HepG2 (cell line): ENCODE results near the gene STIP1. TPM values are rescaled to one million over a fixed set of nuclear protein-coding genes. Genes with fewer than 3 reads are reported as not detected.

Source experiments
- ASH2L ChIP-seq: fragments of 300-600, 200-600 bp; sonication (generic); IDR thresholded peaks from 2 replicates; pipeline ENCODE4 v1.7.0; 2017; ENCODE audit warnings: low read depth, mild to moderate bottlenecking, moderate library complexity, mixed read lengths, low read length; ENCODE audit not compliant: insufficient read length
- ATRX ChIP-seq: sonication (generic); formaldehyde crosslinking; IDR thresholded peaks from 2 replicates; pipeline ENCODE4 v1.4.0; 2020; ENCODE audit warnings: missing genetic modification reagents, borderline replicate concordance
- CHD4 ChIP-seq: fragments of 200-600 bp; sonication (generic); IDR thresholded peaks from 2 replicates; pipeline ENCODE4 v1.7.0; 2017; ENCODE audit warnings: mild to moderate bottlenecking, low read length, borderline replicate concordance
- EHMT2 ChIP-seq: fragments of 200-600 bp; sonication (generic); IDR thresholded peaks from 2 replicates; pipeline ENCODE4 v1.7.0; 2017; ENCODE audit warnings: antibody characterized with exemption, low read depth, low read length, borderline replicate concordance
- KDM3A ChIP-seq: IDR thresholded peaks from 2 replicates; pipeline ENCODE4 v1.6.1; 2018; ENCODE audit warnings: low read depth, missing compliant biosample characterization
- MAFK ChIP-seq, 2 experiments: IDR thresholded peaks in 1 of 2; conservative IDR thresholded peaks in 1 of 2; 2 replicates each; pipeline ENCODE4 v1.6.1; 2011; ENCODE audit warnings: improper control_type of control experiment in 2 of 2, low read length in 2 of 2
- MED8 ChIP-seq: sonication (generic); formaldehyde crosslinking; IDR thresholded peaks from 2 replicates; pipeline ENCODE4 v1.8.1; 2023; ENCODE audit warnings: mild to moderate bottlenecking, missing genetic modification reagents; ENCODE audit not compliant: insufficient replicate concordance
- NCOA2 ChIP-seq: sonication (generic); formaldehyde crosslinking; IDR thresholded peaks from 2 replicates; pipeline ENCODE4 v1.8.0; 2022; ENCODE audit warnings: inconsistent platforms
- POGZ ChIP-seq: sonication (generic); formaldehyde crosslinking; IDR thresholded peaks from 2 replicates; pipeline ENCODE4 v1.4.0; 2020; ENCODE audit warnings: mild to moderate bottlenecking, missing genetic modification reagents
- SAP130 ChIP-seq: IDR thresholded peaks from 2 replicates; pipeline ENCODE4 v1.6.1; 2016; ENCODE audit warnings: low read depth
- STAT5B ChIP-seq: sonication (generic); formaldehyde crosslinking; IDR thresholded peaks from 2 replicates; pipeline ENCODE4 v1.4.0; 2020; ENCODE audit warnings: missing genetic modification reagents
- XRCC5 ChIP-seq: fragments of 200-400 bp; formaldehyde crosslinking; optimal IDR thresholded peaks from 2 replicates; pipeline ENCODE3; 2017; ENCODE audit warnings: mild to moderate bottlenecking, low read length
- YEATS4 ChIP-seq: sonication (generic); formaldehyde crosslinking; IDR thresholded peaks from 2 replicates; pipeline ENCODE4 v1.4.0; 2020; ENCODE audit warnings: missing genetic modification reagents, borderline replicate concordance
- ZNF34 ChIP-seq: sonication (generic); formaldehyde crosslinking; IDR thresholded peaks from 2 replicates; pipeline ENCODE4 v1.4.0; 2020; ENCODE audit warnings: mild to moderate bottlenecking, missing genetic modification reagents, borderline replicate concordance
- ZNF614 ChIP-seq: IDR thresholded peaks from 2 replicates; pipeline ENCODE4 v1.6.1; 2018; ENCODE audit warnings: missing biosample characterization, missing genetic modification reagents, inconsistent platforms, borderline replicate concordance
- polyA plus RNA-seq, 8 experiments: library from polyadenylated mRNA; depleted of rRNA in 3 of 8; stranded (reverse) in 7 of 8; unstranded in 1 of 8; fragments of >200 nt; fragmentation: Illumina TruSeq in 4 of 8; extraction: Trizol in 4 of 8; gene quantifications; 2 replicates each; pipeline versions ENCODE4 v1.2.1 to v1.2.3, GENCODE V29; 2011 to 2016; ENCODE audit warnings: low read depth in 4 of 8, missing spikeins in 1 of 8, mixed read lengths in 1 of 8; ENCODE audit not compliant: insufficient read depth in 1 of 8
- total RNA-seq, 5 experiments: library from RNA; depleted of rRNA; stranded (reverse); fragments of >200 nt; fragmentation: Illumina TruSeq; extraction: Trizol; gene quantifications; 2 replicates each; pipeline ENCODE4 v1.2.3, GENCODE V29; 2016; ENCODE audit warnings: low read depth in 1 of 5
- TF ChIP-seq, protein P1 (sequence below): sonication (generic); formaldehyde crosslinking; conservative IDR thresholded peaks from 2 replicates; pipeline ENCODE4 v1.4.0; 2020; ENCODE audit warnings: missing genetic modification reagents
- TF ChIP-seq, protein P2 (sequence below): sonication (generic); formaldehyde crosslinking; conservative IDR thresholded peaks from 2 replicates; pipeline ENCODE4 v1.4.0; 2020; ENCODE audit warnings: missing genetic modification reagents
- TF ChIP-seq, protein P3 (sequence below): sonication (generic); formaldehyde crosslinking; IDR thresholded peaks from 2 replicates; pipeline ENCODE4 v1.5.0; 2020; ENCODE audit warnings: missing genetic modification reagents
- TF ChIP-seq, protein P4 (sequence below): sonication (generic); formaldehyde crosslinking; IDR thresholded peaks from 2 replicates; pipeline ENCODE4 v1.4.0; 2020; ENCODE audit warnings: missing genetic modification reagents

STIP1 gene
- total and polyA plus RNA-seq, 2 of the 13 experiments (the other 11 are each of a cell fraction or from before 2014, with no cell fraction given), result 81.1 to 217 TPM

DNA sequence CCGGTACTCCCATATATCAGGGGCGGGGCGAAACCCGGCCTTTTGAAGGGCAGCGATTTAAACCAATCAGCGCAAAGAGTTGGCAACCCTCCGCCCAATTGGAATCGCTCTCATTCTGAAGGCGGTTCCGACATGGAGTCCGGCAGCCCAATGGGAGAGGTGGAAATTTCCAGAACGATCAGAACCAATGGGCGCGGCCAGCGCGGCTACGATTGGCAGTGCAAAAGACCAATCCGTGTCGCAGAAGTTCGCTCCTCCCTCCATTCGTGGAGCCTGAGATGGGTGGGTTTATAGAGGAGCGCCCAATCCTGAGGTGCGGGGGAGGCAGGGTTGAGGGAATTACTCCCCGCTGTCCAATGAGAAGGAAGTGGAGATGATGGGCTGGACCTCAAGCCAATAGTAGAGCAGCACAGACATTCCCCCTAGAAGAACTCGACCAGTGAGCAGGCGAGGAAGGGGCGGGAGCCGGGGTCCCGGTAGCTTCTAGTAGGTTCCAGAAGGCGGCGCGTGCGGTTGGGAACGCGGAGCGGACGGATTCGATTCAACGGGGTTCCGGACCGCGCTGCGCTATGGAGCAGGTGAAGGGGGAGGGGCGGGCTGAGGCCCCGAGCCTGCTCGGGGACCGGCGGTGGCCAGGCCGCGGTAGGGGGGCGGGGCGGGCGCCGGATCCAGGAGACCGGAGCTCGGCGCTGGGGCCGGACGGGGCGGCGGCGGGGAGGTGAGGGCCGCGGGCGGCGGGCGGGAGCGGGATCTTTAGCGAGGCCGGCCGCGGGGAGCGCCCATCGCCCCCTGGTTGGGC is at the start of gene STIP1 (continued):
- TF ChIP-seq, protein P1, sequence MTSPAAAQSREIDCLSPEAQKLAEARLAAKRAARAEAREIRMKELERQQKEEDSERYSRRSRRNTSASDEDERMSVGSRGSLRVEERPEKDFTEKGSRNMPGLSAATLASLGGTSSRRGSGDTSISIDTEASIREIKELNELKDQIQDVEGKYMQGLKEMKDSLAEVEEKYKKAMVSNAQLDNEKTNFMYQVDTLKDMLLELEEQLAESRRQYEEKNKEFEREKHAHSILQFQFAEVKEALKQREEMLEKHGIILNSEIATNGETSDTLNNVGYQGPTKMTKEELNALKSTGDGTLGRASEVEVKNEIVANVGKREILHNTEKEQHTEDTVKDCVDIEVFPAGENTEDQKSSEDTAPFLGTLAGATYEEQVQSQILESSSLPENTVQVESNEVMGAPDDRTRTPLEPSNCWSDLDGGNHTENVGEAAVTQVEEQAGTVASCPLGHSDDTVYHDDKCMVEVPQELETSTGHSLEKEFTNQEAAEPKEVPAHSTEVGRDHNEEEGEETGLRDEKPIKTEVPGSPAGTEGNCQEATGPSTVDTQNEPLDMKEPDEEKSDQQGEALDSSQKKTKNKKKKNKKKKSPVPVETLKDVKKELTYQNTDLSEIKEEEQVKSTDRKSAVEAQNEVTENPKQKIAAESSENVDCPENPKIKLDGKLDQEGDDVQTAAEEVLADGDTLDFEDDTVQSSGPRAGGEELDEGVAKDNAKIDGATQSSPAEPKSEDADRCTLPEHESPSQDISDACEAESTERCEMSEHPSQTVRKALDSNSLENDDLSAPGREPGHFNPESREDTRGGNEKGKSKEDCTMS (CRISPR knock-in tag), result no peak
- no peak for TF ChIP-seq MED8 (CRISPR knock-in tag)
- peak; percentile 56; the same call in 1 of the 2 replicates for TF ChIP-seq NCOA2 (CRISPR knock-in tag)
- TF ChIP-seq, protein P2, sequence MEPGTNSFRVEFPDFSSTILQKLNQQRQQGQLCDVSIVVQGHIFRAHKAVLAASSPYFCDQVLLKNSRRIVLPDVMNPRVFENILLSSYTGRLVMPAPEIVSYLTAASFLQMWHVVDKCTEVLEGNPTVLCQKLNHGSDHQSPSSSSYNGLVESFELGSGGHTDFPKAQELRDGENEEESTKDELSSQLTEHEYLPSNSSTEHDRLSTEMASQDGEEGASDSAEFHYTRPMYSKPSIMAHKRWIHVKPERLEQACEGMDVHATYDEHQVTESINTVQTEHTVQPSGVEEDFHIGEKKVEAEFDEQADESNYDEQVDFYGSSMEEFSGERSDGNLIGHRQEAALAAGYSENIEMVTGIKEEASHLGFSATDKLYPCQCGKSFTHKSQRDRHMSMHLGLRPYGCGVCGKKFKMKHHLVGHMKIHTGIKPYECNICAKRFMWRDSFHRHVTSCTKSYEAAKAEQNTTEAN (CRISPR knock-in tag), result no peak
- no peak for TF ChIP-seq MAFK (conservative IDR thresholded peaks at IDR 0.05 in 1 of 2, IDR thresholded peaks at IDR 0.05 in 1 of 2; ENCODE audit: low read length in 2 of 2)
- TF ChIP-seq ZNF614 (CRISPR knock-in tag), result no peak; the same call in 1 of the 2 replicates
- TF ChIP-seq YEATS4 (CRISPR knock-in tag), result no peak
- TF ChIP-seq CHD4, result no peak
- TF ChIP-seq SAP130 (CRISPR knock-in tag), result peak; percentile 57
- TF ChIP-seq EHMT2, result no peak
- 0 out of 2 replicates have a peak, but pooled peaks have one; percentile 71 for TF ChIP-seq STAT5B (CRISPR knock-in tag)
- TF ChIP-seq, protein P3, sequence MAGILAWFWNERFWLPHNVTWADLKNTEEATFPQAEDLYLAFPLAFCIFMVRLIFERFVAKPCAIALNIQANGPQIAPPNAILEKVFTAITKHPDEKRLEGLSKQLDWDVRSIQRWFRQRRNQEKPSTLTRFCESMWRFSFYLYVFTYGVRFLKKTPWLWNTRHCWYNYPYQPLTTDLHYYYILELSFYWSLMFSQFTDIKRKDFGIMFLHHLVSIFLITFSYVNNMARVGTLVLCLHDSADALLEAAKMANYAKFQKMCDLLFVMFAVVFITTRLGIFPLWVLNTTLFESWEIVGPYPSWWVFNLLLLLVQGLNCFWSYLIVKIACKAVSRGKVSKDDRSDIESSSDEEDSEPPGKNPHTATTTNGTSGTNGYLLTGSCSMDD, result no peak
- no peak for TF ChIP-seq POGZ (CRISPR knock-in tag)
- 0 out of 2 replicates have a peak, but pooled peaks have one; percentile 23 for TF ChIP-seq ZNF34 (CRISPR knock-in tag)
- TF ChIP-seq, protein P4, sequence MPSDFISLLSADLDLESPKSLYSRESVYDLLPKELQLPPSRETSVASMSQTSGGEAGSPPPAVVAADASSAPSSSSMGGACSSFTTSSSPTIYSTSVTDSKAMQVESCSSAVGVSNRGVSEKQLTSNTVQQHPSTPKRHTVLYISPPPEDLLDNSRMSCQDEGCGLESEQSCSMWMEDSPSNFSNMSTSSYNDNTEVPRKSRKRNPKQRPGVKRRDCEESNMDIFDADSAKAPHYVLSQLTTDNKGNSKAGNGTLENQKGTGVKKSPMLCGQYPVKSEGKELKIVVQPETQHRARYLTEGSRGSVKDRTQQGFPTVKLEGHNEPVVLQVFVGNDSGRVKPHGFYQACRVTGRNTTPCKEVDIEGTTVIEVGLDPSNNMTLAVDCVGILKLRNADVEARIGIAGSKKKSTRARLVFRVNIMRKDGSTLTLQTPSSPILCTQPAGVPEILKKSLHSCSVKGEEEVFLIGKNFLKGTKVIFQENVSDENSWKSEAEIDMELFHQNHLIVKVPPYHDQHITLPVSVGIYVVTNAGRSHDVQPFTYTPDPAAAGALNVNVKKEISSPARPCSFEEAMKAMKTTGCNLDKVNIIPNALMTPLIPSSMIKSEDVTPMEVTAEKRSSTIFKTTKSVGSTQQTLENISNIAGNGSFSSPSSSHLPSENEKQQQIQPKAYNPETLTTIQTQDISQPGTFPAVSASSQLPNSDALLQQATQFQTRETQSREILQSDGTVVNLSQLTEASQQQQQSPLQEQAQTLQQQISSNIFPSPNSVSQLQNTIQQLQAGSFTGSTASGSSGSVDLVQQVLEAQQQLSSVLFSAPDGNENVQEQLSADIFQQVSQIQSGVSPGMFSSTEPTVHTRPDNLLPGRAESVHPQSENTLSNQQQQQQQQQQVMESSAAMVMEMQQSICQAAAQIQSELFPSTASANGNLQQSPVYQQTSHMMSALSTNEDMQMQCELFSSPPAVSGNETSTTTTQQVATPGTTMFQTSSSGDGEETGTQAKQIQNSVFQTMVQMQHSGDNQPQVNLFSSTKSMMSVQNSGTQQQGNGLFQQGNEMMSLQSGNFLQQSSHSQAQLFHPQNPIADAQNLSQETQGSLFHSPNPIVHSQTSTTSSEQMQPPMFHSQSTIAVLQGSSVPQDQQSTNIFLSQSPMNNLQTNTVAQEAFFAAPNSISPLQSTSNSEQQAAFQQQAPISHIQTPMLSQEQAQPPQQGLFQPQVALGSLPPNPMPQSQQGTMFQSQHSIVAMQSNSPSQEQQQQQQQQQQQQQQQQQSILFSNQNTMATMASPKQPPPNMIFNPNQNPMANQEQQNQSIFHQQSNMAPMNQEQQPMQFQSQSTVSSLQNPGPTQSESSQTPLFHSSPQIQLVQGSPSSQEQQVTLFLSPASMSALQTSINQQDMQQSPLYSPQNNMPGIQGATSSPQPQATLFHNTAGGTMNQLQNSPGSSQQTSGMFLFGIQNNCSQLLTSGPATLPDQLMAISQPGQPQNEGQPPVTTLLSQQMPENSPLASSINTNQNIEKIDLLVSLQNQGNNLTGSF (CRISPR knock-in tag), result 0 out of 2 replicates have a peak, but pooled peaks have one; percentile 51
- TF ChIP-seq ATRX (CRISPR knock-in tag), result no peak
- no peak for TF ChIP-seq KDM3A (CRISPR knock-in tag)
- TF ChIP-seq XRCC5, result peak; percentile 50
- TF ChIP-seq ASH2L, result peak; percentile 51
